ENCODE measurements around the gene IGF2BP3. TPM values are rescaled to one million over a fixed set of nuclear protein-coding genes. Genes with fewer than 3 reads are reported as not detected.
A peak's percentile ranks its signal among the peaks of the same experiment; 100 is the strongest.
"Not testable (repeated sequence)": the region's sequence is repeated elsewhere in the genome, so short reads cannot be mapped to it uniquely, and the experiment has no call there.

The IGF2BP3 gene
- total RNA-seq, 2 donors from 2014 or later = 0.48 to 0.51 TPM

DNA sequence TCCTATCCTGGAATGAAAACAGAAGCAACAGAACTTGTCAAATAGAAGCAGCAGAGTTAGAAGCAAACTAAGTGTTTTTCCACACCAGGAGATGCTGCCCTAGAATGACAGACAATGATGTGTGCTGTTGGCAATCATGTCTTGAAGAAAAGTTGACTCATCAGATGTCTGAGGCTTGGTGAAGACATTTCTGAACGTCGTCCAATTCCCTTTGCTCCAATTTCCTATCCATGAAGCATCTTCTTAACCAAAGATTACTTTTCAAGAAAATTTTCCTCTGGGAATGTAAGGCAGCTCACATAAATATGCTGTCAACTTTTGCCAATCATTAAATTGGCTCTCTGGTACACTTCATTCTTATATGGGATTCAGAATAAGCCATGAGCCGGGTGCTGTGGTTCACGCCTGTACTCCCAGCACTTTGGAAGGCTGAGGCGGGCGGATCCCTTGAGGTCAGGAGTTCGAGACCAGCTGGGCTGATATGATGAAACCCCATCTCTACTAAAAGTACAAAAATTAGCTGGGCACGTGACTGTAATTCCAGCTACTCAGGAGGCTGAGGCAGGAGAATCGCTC is 136.5 kb downstream of the IGF2BP3 start:
- intact Hi-C loops (cut with DNase I) = no loop called here
- DNase-seq (ENCODE audit: low spot score) = peak; percentile 82

GRCh38 chr7:23332910-23333612 is 137.2 kb downstream of the IGF2BP3 start:
- intact Hi-C loops (cut with DNase I) = no loop called here
- DNase-seq (ENCODE audit: low spot score) = no peak

- intact Hi-C loops (cut with DNase I) = no loop called here
- DNase-seq (ENCODE audit: low spot score) = no peak
Measured at GRCh38 chr7:23332193-23332592, 138.1 kb downstream of the IGF2BP3 start.

DNA sequence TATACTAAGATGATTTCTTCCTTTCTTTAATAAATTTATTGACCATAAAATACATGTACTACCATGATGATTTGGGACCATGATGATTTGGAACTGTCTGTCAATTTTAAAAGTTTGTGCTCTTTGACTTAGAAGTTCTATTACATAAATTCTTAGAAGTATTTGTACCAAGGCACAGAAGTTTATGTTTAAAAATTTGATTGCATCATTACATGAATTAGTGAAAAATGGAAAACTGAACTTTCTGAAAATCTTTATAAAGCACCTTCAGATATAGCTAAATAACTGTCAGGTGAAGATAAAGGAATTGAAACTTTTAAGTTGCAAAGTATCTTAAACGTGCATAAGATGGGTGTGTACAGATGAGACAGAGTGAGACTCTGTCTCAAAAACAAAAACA is 139.2 kb downstream of the IGF2BP3 start:
- DNase-seq (ENCODE audit: low spot score) = no peak
- intact Hi-C loops (cut with DNase I) = no loop called here

DNA sequence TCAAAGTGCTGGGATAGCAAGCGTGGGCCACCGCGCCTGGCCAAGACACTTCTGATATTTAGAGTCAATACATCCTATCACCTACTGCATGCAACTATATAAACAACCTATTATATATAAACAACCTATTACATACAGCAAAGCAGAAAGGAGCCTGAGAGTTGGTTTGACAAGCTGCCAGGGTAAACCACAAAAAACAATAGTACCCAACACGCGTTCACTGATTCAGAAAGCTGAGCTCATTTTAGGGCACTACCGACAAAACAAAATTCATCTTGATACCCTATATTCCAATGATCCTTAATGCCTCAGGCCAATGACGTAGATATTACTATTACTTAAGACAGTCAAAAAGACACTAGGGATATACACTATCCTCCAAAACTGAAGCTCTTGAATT is 154.9 kb downstream of the IGF2BP3 start:
- intact Hi-C loops (cut with DNase I) = no loop called here
- DNase-seq (ENCODE audit: low spot score) = no peak

- DNase-seq (ENCODE audit: low spot score); intact Hi-C loops (cut with DNase I): not testable (repeated sequence)
Measured at GRCh38 chr7:23312141-23312540, 158.2 kb downstream of the IGF2BP3 start.

- DNase-seq (ENCODE audit: low spot score) = no peak
- intact Hi-C loops (cut with DNase I) = no loop called here
Measured at GRCh38 chr7:23308754-23309153, 161.5 kb downstream of the IGF2BP3 start.

GRCh38 chr7:23306936-23307521 is 163.3 kb downstream of the IGF2BP3 start:
- intact Hi-C loops (cut with DNase I) = no loop called here
- DNase-seq (ENCODE audit: low spot score) = no peak

DNA sequence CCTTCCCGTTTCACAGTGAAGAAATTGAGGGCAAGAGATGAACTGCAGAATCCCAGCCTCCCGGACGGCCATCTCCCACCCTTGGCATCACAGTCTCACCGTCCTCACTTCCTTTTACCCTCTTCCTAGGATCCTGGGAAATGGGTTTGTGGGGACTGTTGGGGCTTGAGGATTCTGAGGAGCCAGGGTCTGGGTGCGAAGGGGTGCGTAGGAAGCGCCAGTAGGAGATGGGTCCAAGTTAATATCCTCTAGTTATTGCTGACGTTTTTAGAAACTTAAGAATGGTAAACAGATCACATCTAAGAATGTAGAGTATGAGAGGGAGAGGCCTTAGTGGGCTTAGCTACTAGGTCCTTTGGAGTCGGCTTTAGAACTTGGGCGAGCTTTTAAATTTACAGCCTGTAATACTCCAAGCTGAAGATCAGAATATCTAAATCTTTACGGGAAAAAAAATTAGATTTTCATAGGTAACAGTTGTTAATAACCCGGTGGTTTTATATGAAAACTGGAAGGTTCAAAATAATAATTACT is 170.5 kb downstream of the IGF2BP3 start:
- intact Hi-C loops (cut with DNase I) = no loop called here
- no peak for DNase-seq (ENCODE audit: low spot score)

DNA sequence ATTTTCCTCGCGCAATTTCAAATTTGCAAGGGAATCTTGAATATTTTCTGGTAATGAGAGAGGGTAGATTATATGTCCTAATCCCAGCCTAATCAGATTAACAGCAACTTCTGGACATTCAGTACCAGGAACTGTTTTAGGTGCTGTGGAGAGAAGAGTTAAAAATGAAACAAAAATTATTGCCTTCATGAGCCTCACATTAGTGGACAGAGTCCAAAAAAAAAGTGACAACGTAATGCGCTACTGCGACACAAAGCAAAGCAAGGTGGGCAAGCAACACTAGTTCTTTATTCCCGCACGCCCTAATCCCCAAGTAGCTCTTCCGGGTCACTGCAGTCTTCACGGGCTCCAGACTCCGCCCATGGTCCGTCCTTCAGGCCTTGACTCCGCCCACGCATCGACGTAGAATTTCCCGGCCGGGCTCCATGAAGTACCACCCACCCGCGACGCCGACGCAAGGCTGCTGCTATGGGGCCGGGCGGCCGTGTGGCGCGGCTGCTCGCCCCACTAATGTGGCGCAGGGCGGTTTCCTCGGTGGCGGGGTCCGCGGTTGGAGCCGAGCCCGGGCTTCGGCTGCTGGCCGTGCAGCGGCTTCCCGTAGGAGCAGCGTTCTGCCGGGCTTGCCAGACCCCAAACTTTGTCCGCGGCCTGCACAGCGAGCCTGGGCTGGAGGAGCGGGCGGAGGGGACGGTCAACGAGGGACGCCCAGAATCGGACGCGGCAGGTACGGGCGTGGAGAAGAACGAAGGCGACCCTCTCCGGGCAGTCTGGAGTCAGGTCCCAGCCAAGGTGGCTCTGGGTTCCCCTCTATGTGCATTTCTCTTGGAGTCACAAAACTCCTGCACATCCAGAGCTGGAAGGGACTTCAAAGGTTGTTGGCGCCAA is 171.2 kb downstream of the IGF2BP3 start, which contains the start of gene MALSU1:
MALSU1 (plus strand) TSS at position 455 of the 885 bp plus-strand sequence; CDS start at position 469, 14 bp downstream.
- DNase-seq (ENCODE audit: low spot score) = peak; percentile 99

DNA sequence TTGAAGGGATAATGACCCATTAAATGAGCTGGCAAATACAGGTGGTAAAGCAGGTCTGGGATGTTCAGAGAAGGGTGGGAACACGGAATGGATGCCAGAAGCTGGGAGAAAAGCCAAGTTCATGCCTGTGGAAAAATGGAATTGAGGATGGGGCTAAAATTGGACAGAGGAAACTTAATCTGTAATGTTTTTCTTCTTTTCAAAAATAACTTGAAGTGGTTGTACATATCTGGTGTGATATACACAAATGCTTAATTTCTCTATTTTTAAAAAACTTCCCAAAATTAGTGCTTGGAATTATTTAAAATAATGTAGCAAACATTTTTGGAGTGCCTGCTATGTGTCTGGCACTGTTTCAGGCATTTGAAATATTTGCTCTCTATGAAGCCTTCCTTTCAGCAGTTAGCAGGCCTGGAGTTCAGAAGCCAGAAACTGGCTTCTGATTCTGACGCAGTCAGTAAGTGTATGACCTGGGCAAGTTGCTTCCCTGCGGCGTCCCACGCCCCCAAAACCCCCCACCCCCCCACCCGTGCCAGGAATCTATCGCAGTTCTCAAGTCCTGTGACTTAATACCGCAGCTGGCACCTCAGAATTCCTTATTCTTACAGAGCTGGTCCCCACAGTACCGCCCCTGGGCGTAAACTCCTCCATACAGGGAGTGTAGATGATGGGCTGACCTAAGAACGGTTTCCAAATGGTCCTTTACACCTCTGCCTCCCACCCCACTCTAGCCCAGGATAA is 172.0 kb downstream of the IGF2BP3 start:
- no peak for DNase-seq (ENCODE audit: low spot score)

More for the DNA sequence above, 171.2 kb downstream of the IGF2BP3 start, which contains the start of gene MALSU1:
- intact Hi-C loops (cut with DNase I) = no loop called here

DNA sequence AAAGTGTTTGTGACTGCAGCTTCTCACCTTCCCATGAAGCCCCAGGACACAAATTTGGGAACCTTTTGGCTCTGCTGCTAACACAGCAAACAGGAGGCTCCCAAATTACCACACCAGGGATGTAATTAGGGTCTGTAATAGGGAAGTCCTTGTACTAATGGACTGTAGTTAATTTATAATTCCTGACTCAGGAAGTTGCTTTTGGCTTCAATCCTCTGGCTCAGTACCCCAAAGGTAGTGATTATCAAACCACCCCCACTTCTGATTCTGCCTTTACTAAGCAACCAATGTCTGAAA is 174.9 kb downstream of the IGF2BP3 start:
- DNase-seq (ENCODE audit: low spot score) = no peak
- intact Hi-C loops (cut with DNase I) = no loop called here

More for the DNA sequence above, 172.0 kb downstream of the IGF2BP3 start:
- intact Hi-C loops (cut with DNase I) = no loop called here

GRCh38 chr7:23294549-23295400 is 175.5 kb downstream of the IGF2BP3 start:
- no peak for DNase-seq (ENCODE audit: low spot score)

GRCh38 chr7:23293500-23294073 is 176.7 kb downstream of the IGF2BP3 start:
- no peak for DNase-seq (ENCODE audit: low spot score)
- intact Hi-C loops (cut with DNase I) = no loop called here

More at GRCh38 chr7:23294549-23295400, 175.5 kb downstream of the IGF2BP3 start:
- intact Hi-C loops (cut with DNase I) = no loop called here

DNA sequence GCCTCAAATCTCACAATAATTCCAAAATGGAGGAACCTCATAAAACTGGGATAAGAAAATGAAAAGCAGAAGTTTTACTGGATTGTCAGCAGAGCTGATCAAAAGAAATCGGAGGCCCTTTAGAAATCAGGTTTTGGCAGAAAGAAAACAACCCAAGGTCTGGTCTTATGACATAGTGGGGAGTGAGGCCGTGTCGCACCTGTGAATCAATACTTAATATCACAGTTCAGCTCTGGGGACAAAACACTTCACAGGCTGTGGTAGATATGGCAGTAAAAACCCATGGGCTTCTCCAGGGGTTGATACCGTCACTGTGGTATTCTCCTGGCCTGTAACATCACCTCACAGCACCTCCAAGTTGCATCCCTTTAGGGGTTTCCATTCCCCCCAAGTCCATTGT is 177.7 kb downstream of the IGF2BP3 start:
- intact Hi-C loops (cut with DNase I) = no loop called here
- no peak for DNase-seq (ENCODE audit: low spot score)

GRCh38 chr7:23291957-23292560 is 178.2 kb downstream of the IGF2BP3 start:
- intact Hi-C loops (cut with DNase I) = no loop called here
- DNase-seq (ENCODE audit: low spot score) = no peak

- no peak for DNase-seq (ENCODE audit: low spot score)
- intact Hi-C loops (cut with DNase I) = no loop called here
Measured at GRCh38 chr7:23290993-23291392, 179.3 kb downstream of the IGF2BP3 start.

Data from posterior vena cava (tissue), 2 donors.